Loucy (cell line): ENCODE results near the gene CER1.
"Not testable (repeated sequence)": the region's sequence is repeated elsewhere in the genome, so short reads cannot be mapped to it uniquely, and the experiment has no call there.

Experiments used
- H2AFZ ChIP-seq: fragments of 200-600 bp; sonication (generic); 2 replicates; pipeline ENCODE4 v1.6.0; 2016; ENCODE audit warnings: antibody characterized with exemption, mild to moderate bottlenecking, low read length, moderate library complexity
- H3F3A ChIP-seq: fragments of 200-600 bp; 2 replicates; pipeline ENCODE4 v1.6.0; 2016; ENCODE audit warnings: antibody characterized with exemption, low read depth, mild to moderate bottlenecking
- H3K27me3 ChIP-seq: fragments of 200-600 bp; sonication (generic); 2 replicates; pipeline ENCODE4 v1.6.1; 2014; ENCODE audit warnings: low read length, mild to moderate bottlenecking; ENCODE audit not compliant: insufficient read depth, poor library complexity, severe bottlenecking
- H3K36me3 ChIP-seq: fragments of 200-600 bp; sonication (generic); 2 replicates; pipeline ENCODE4 v1.6.1; 2016; ENCODE audit warnings: low read length; ENCODE audit not compliant: insufficient read depth
- H3K4me1 ChIP-seq: fragments of 200-600 bp; sonication (generic); 2 replicates; pipeline ENCODE4 v1.5.1; 2014; ENCODE audit warnings: low read length, mild to moderate bottlenecking; ENCODE audit not compliant: insufficient read depth, poor library complexity, severe bottlenecking
- H3K4me2 ChIP-seq: fragments of 200-600 bp; sonication (generic); 2 replicates; pipeline ENCODE4 v1.6.0; 2014; ENCODE audit warnings: antibody characterized with exemption, low read length, low read depth, mild to moderate bottlenecking; ENCODE audit not compliant: poor library complexity, severe bottlenecking
- H3K4me3 ChIP-seq: fragments of 200-600 bp; sonication (generic); 2 replicates; pipeline ENCODE4 v1.5.1; 2014; ENCODE audit warnings: low read length, mild to moderate bottlenecking, mixed read lengths; ENCODE audit not compliant: poor library complexity, severe bottlenecking
- H3K79me2 ChIP-seq: fragments of 200-600 bp; sonication (generic); 2 replicates; pipeline ENCODE4 v1.6.1; 2014; ENCODE audit warnings: low read length; ENCODE audit not compliant: insufficient read depth
- H3K9ac ChIP-seq: fragments of 200-600 bp; sonication (generic); 2 replicates; pipeline ENCODE4 v1.6.0; 2014; ENCODE audit warnings: mild to moderate bottlenecking, low read depth, low read length, moderate library complexity; ENCODE audit not compliant: poor library complexity, severe bottlenecking
- H3K9me2 ChIP-seq: fragments of 200-600 bp; sonication (generic); replicated peaks from 2 replicates; pipeline ENCODE4 v1.6.1; 2016; ENCODE audit warnings: low read depth, low read length, mixed read lengths
- H3K9me3 ChIP-seq: fragments of 200-600 bp; sonication (generic); 2 replicates; pipeline ENCODE4 v1.6.1; 2014; ENCODE audit warnings: mild to moderate bottlenecking, antibody characterized with exemption, low read length, low read depth; ENCODE audit not compliant: insufficient read depth
- H4K20me1 ChIP-seq: fragments of 200-600 bp; sonication (generic); 2 replicates; pipeline ENCODE4 v1.6.0; 2014; ENCODE audit warnings: antibody characterized with exemption, low read length, mild to moderate bottlenecking; ENCODE audit not compliant: insufficient read depth, poor library complexity, severe bottlenecking
- EZH2phosphoT487 ChIP-seq: fragments of 200-600 bp; IDR thresholded peaks from 2 replicates; pipeline ENCODE4 v1.6.1; 2018; ENCODE audit warnings: antibody characterized with exemption, mild to moderate bottlenecking, moderate library complexity, borderline replicate concordance
- TF ChIP-seq, protein P1 (sequence below): fragments of 200-600 bp; sonication (generic); conservative IDR thresholded peaks from 2 replicates; pipeline ENCODE4 v1.5.1; 2014; ENCODE audit warnings: mild to moderate bottlenecking, antibody characterized with exemption, low read length

Gene CER1

DNA sequence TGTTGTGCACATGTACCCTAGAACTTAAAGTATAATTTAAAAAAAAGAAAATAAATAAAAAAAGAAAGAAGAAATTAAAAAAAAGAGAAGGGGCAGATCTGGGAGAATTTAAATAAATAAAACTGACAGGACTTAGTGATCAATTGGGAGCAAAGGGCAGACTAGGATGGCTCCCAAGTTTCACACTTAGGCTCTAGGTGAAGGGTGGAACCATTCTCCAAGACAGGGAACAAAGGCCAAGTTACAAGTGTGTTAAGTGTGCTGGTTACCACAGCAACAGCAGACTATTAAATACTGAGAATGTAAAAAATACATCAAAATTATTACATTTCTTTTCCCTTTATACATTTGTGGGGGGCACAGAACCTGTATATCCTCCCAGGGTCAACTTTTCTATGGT is 36.4 kb downstream of the CER1 start:
- H2AFZ ChIP-seq, result no peak overlapping the region
- H4K20me1 ChIP-seq, result no peaks in the 10 kb centered on the region
- H3K9ac ChIP-seq, result no peak overlapping the region
- H3F3A ChIP-seq, result no peaks in the 10 kb centered on the region
- H3K9me2 ChIP-seq, result no peaks in the 10 kb centered on the region
- H3K4me1 ChIP-seq, result peaks cover 27% of the 10 kb centered on the region
- H3K4me3 ChIP-seq, result no peak overlapping the region
- peaks cover 14% of the 10 kb centered on the region for H3K79me2 ChIP-seq
- H3K27me3 ChIP-seq, result no peaks in the 10 kb centered on the region
- H3K9me3 ChIP-seq, result no peaks in the 10 kb centered on the region
- no peak overlapping the region for H3K4me2 ChIP-seq
- H3K36me3 ChIP-seq, result peaks cover 5% of the 10 kb centered on the region; the same call in 1 of the 2 replicates
- TF ChIP-seq, protein P1, sequence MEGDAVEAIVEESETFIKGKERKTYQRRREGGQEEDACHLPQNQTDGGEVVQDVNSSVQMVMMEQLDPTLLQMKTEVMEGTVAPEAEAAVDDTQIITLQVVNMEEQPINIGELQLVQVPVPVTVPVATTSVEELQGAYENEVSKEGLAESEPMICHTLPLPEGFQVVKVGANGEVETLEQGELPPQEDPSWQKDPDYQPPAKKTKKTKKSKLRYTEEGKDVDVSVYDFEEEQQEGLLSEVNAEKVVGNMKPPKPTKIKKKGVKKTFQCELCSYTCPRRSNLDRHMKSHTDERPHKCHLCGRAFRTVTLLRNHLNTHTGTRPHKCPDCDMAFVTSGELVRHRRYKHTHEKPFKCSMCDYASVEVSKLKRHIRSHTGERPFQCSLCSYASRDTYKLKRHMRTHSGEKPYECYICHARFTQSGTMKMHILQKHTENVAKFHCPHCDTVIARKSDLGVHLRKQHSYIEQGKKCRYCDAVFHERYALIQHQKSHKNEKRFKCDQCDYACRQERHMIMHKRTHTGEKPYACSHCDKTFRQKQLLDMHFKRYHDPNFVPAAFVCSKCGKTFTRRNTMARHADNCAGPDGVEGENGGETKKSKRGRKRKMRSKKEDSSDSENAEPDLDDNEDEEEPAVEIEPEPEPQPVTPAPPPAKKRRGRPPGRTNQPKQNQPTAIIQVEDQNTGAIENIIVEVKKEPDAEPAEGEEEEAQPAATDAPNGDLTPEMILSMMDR, result no peak
- TF ChIP-seq EZH2phosphoT487, result no peak

DNA sequence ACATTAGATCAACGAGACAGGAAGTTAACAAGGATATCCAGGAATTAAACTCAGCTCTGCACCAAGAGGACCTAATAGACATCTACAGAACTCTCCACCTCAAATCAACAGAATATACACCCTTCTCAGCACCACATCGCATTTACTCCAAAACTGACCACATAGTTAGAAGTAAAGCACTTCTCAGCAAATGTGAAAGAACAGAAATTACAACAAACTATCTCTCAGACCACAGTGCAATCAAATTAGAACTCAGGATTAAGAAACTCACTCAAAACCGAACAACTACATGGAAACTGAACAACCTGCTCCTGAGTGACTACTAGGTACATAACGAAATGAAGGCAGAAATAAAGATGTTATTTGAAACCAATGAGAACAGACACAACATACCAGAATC is 39.9 kb downstream of the CER1 start:
- not testable (repeated sequence) for H3F3A ChIP-seq, H3K9me3 ChIP-seq, H3K4me3 ChIP-seq, H3K79me2 ChIP-seq, H3K4me2 ChIP-seq, H3K4me1 ChIP-seq, H4K20me1 ChIP-seq, H3K9ac ChIP-seq, H2AFZ ChIP-seq, H3K36me3 ChIP-seq, H3K9me2 ChIP-seq, H3K27me3 ChIP-seq

DNA sequence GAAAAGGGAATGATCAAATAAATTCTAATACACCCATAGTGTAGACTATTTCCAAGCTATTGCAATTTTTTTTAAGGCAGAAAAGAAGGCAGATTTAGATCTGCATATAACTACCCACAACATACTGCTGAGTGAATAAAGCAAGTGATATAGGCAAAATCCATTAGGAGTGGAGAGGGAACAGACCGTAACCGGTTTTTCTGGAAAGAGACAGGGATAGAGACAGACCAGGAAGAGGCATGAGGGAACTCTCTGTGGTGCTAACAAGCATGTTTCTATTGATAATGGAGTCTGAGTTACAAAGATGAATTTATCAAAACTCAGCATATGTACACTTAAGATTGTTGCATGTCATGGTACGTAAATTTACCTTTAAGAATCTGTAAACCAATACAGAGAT is 43.8 kb downstream of the CER1 start:
- peaks cover 5% of the 10 kb centered on the region; the same call in 1 of the 2 replicates for H3K79me2 ChIP-seq
- peaks cover 4% of the 10 kb centered on the region for H3K4me1 ChIP-seq

DNA sequence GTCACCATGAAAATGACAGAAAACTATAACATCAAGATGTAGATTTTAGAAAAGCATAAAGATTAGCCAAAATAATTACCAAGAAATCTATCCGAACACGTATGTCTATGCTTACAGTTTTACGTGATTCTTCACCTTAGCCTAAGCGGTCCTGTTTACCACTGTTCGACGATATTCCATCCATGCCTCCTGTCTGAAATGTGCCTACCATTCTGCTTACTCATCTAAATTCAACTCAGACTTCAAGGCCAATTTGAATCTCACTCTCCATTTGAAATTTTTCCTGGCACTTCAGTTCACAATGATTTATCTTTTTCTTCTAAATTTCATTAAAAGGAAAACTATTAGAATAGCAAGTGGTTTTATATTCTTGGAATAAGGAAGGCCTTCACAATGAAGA is 44.7 kb downstream of the CER1 start:
- no peaks in the 10 kb centered on the region for H3K36me3 ChIP-seq
- H3K9me3 ChIP-seq, result no peaks in the 10 kb centered on the region
- H3F3A ChIP-seq, result no peaks in the 10 kb centered on the region
- H3K9ac ChIP-seq, result no peak overlapping the region
- peaks cover 5% of the 10 kb centered on the region; the same call in 1 of the 2 replicates for H3K79me2 ChIP-seq
- H3K4me3 ChIP-seq, result no peak overlapping the region
- TF ChIP-seq EZH2phosphoT487, result no peak
- TF ChIP-seq, protein P1, result no peak
- H3K27me3 ChIP-seq, result no peaks in the 10 kb centered on the region
- H3K4me2 ChIP-seq, result no peak overlapping the region
- no peaks in the 10 kb centered on the region for H4K20me1 ChIP-seq
- no peaks in the 10 kb centered on the region for H3K9me2 ChIP-seq
- H2AFZ ChIP-seq, result no peak overlapping the region
- H3K4me1 ChIP-seq, result peaks cover 4% of the 10 kb centered on the region

More for the DNA sequence above, 43.8 kb downstream of the CER1 start:
- H3K4me3 ChIP-seq, result no peak overlapping the region
- no peaks in the 10 kb centered on the region for H3K9me2 ChIP-seq
- H3K9ac ChIP-seq, result no peak overlapping the region
- no peaks in the 10 kb centered on the region for H3K9me3 ChIP-seq
- H3K4me2 ChIP-seq, result no peak overlapping the region
- H3K27me3 ChIP-seq, result no peaks in the 10 kb centered on the region
- no peaks in the 10 kb centered on the region for H3K36me3 ChIP-seq
- H2AFZ ChIP-seq, result no peak overlapping the region
- H4K20me1 ChIP-seq, result no peaks in the 10 kb centered on the region
- H3F3A ChIP-seq, result no peaks in the 10 kb centered on the region
- TF ChIP-seq EZH2phosphoT487, result no peak
- TF ChIP-seq, protein P1, result no peak
